Neural cell (in vitro differentiated cells): ENCODE data around the gene SPATA31D4. TPM values are rescaled to one million over a fixed set of nuclear protein-coding genes. Genes with fewer than 3 reads are reported as not detected.

ENCODE experiments used
- H2AFZ ChIP-seq: fragments of 200-600, 300-800 bp; sonication (generic), shearing (Covaris generic); 2 replicates; pipeline ENCODE4 v1.6.0; 2014; ENCODE audit warnings: low read depth, mild to moderate bottlenecking, antibody characterized with exemption, low read length, moderate library complexity
- H3F3A ChIP-seq: fragments of 200-600 bp; shearing (Covaris generic); 2 replicates; pipeline ENCODE4 v1.6.1; 2016; ENCODE audit warnings: mild to moderate bottlenecking, moderate library complexity, mixed read lengths, antibody characterized with exemption, low read length; ENCODE audit not compliant: insufficient read depth, poor library complexity, severe bottlenecking
- H3K27ac ChIP-seq: fragments of 200-600, 300-800 bp; sonication (generic), shearing (Covaris generic); 2 replicates; pipeline ENCODE4 v1.5.1; 2014; ENCODE audit warnings: mild to moderate bottlenecking, low read length, moderate library complexity
- H3K27me3 ChIP-seq: fragments of 300-800, 200-600 bp; sonication (generic), shearing (Covaris generic); 2 replicates; pipeline ENCODE4 v1.6.0; 2014; ENCODE audit warnings: mild to moderate bottlenecking, low read depth, low read length, moderate library complexity; ENCODE audit not compliant: insufficient read depth
- H3K36me3 ChIP-seq: fragments of 300-800, 200-600 bp; sonication (generic), shearing (Covaris generic); 2 replicates; pipeline ENCODE4 v1.5.1; 2014; ENCODE audit warnings: mild to moderate bottlenecking, antibody characterized with exemption, low read length, moderate library complexity; ENCODE audit not compliant: insufficient read depth
- H3K4me2 ChIP-seq: fragments of 300-800, 200-600 bp; sonication (generic), shearing (Covaris generic); 2 replicates; pipeline ENCODE4 v1.6.0; 2014; ENCODE audit warnings: mild to moderate bottlenecking, low read length
- H3K4me3 ChIP-seq: fragments of 300-800, 200-600 bp; sonication (generic), shearing (Covaris generic); 2 replicates; pipeline ENCODE4 v1.5.1; 2014; ENCODE audit warnings: mild to moderate bottlenecking, low read length, moderate library complexity
- H3K79me2 ChIP-seq: fragments of 200-600 bp; shearing (Covaris generic); replicated peaks from 2 replicates; pipeline ENCODE4 v1.6.0; 2014; ENCODE audit warnings: mild to moderate bottlenecking, low read length, moderate library complexity; ENCODE audit not compliant: insufficient read depth
- H3K9ac ChIP-seq: fragments of 300-800, 200-600 bp; sonication (generic), shearing (Covaris generic); 2 replicates; pipeline ENCODE4 v1.6.1; 2016; ENCODE audit warnings: mild to moderate bottlenecking, low read length, mixed read lengths
- H3K9me2 ChIP-seq: fragments of 200-600 bp; shearing (Covaris generic); 2 replicates; pipeline ENCODE4 v1.6.1; 2016; ENCODE audit warnings: mild to moderate bottlenecking, low read length, mixed read lengths; ENCODE audit not compliant: insufficient read depth
- H3K9me3 ChIP-seq: fragments of 200-600, 300-800 bp; sonication (generic), shearing (Covaris generic); 2 replicates; pipeline ENCODE4 v1.6.1; 2016; ENCODE audit warnings: mild to moderate bottlenecking, mixed run types, low read length, moderate library complexity, mixed read lengths
- H4K20me1 ChIP-seq: fragments of 200-600 bp; shearing (Covaris generic); 2 replicates; pipeline ENCODE4 v1.6.1; 2016; ENCODE audit warnings: mild to moderate bottlenecking, mixed run types; ENCODE audit not compliant: insufficient read depth
- EP300 ChIP-seq: fragments of 450-650 bp; conservative IDR thresholded peaks from 2 replicates; pipeline ENCODE4 v1.6.1; 2014; ENCODE audit warnings: antibody characterized with exemption, mild to moderate bottlenecking, moderate library complexity; ENCODE audit not compliant: poor library complexity, severe bottlenecking
- EZH2 ChIP-seq: fragments of 200-600, 300-800 bp; shearing (Covaris generic), sonication (generic); IDR thresholded peaks from 2 replicates; pipeline ENCODE4 v1.6.1; 2014; ENCODE audit warnings: antibody characterized with exemption, low read length, borderline replicate concordance, mild to moderate bottlenecking; ENCODE audit not compliant: insufficient read depth, poor library complexity, severe bottlenecking
- MXI1 ChIP-seq: fragments of 450-650 bp; conservative IDR thresholded peaks from 2 replicates; pipeline ENCODE4 v1.6.1; 2014; ENCODE audit warnings: antibody characterized with exemption, mild to moderate bottlenecking; ENCODE audit not compliant: poor library complexity, severe bottlenecking
- POLR2AphosphoS5 ChIP-seq: IDR thresholded peaks from 2 replicates; pipeline ENCODE4 v1.6.1; 2012
- RAD21 ChIP-seq: fragments of 450-650 bp; conservative IDR thresholded peaks from 2 replicates; pipeline ENCODE4 v1.6.1; 2014; ENCODE audit warnings: antibody characterized with exemption, mild to moderate bottlenecking, moderate library complexity
- REST ChIP-seq: IDR thresholded peaks from 2 replicates; pipeline ENCODE4 v1.6.1; 2012; ENCODE audit warnings: borderline replicate concordance
- SMC3 ChIP-seq: fragments of 450-650 bp; conservative IDR thresholded peaks from 2 replicates; pipeline ENCODE4 v1.6.1; 2014; ENCODE audit warnings: antibody characterized with exemption, mild to moderate bottlenecking, moderate library complexity; ENCODE audit not compliant: poor library complexity
- TAF1 ChIP-seq: IDR thresholded peaks from 2 replicates; pipeline ENCODE4 v1.6.1; 2012; ENCODE audit warnings: low read depth
- polyA plus RNA-seq: library from polyadenylated mRNA; depleted of rRNA; stranded (reverse); fragments of >200 nt; gene quantifications from 2 replicates; pipeline ENCODE4 v1.2.3, GENCODE V29; 2014
- TF ChIP-seq, protein P1 (sequence below): fragments of 450-650 bp; IDR thresholded peaks from 2 replicates; pipeline ENCODE4 v1.5.1; 2014; ENCODE audit warnings: antibody characterized with exemption, mild to moderate bottlenecking, moderate library complexity; ENCODE audit not compliant: poor library complexity, severe bottlenecking

Gene SPATA31D4
- polyA plus RNA-seq, 1 donor from 2014 or later = not detected

GRCh38 chr9:81892440-81892839, 35.8 kb upstream of the SPATA31D4 start:
- no peak for TF ChIP-seq TAF1
- no peak for TF ChIP-seq REST
- TF ChIP-seq, protein P1, sequence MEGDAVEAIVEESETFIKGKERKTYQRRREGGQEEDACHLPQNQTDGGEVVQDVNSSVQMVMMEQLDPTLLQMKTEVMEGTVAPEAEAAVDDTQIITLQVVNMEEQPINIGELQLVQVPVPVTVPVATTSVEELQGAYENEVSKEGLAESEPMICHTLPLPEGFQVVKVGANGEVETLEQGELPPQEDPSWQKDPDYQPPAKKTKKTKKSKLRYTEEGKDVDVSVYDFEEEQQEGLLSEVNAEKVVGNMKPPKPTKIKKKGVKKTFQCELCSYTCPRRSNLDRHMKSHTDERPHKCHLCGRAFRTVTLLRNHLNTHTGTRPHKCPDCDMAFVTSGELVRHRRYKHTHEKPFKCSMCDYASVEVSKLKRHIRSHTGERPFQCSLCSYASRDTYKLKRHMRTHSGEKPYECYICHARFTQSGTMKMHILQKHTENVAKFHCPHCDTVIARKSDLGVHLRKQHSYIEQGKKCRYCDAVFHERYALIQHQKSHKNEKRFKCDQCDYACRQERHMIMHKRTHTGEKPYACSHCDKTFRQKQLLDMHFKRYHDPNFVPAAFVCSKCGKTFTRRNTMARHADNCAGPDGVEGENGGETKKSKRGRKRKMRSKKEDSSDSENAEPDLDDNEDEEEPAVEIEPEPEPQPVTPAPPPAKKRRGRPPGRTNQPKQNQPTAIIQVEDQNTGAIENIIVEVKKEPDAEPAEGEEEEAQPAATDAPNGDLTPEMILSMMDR = no peak
- no peak for TF ChIP-seq SMC3
- TF ChIP-seq EZH2 = no peak
- no peak for TF ChIP-seq EP300
- no peak for TF ChIP-seq MXI1
- no peak for TF ChIP-seq POLR2AphosphoS5
- TF ChIP-seq RAD21 = no peak

GRCh38 chr9:81893929-81894328, 34.3 kb upstream of the SPATA31D4 start:
- no peak overlapping the region for H3K4me3 ChIP-seq
- H3F3A ChIP-seq = no peaks in the 10 kb centered on the region
- no peaks in the 10 kb centered on the region for H3K27me3 ChIP-seq
- TF ChIP-seq, protein P1 = no peak
- TF ChIP-seq REST (no peak), RAD21 (no peak), EP300 (no peak), TAF1 (no peak), POLR2AphosphoS5 (peak; percentile 57), EZH2 (no peak)
- H3K27ac ChIP-seq = no peak overlapping the region
- no peaks in the 10 kb centered on the region for H3K79me2 ChIP-seq
- H3K9me3 ChIP-seq = no peaks in the 10 kb centered on the region
- no peaks in the 10 kb centered on the region for H4K20me1 ChIP-seq
- H3K4me2 ChIP-seq = no peak overlapping the region
- H3K36me3 ChIP-seq = no peaks in the 10 kb centered on the region
- no peak overlapping the region for H2AFZ ChIP-seq
- no peak overlapping the region for H3K9ac ChIP-seq
- H3K9me2 ChIP-seq = no peaks in the 10 kb centered on the region

More at GRCh38 chr9:81892440-81892839, 35.8 kb upstream of the SPATA31D4 start:
- H3K4me3 ChIP-seq = no peak overlapping the region
- no peaks in the 10 kb centered on the region for H3K9me2 ChIP-seq
- H4K20me1 ChIP-seq = no peaks in the 10 kb centered on the region
- H3K4me2 ChIP-seq = no peak overlapping the region
- H3F3A ChIP-seq = no peaks in the 10 kb centered on the region
- no peak overlapping the region for H3K9ac ChIP-seq
- H3K79me2 ChIP-seq = no peaks in the 10 kb centered on the region
- no peaks in the 10 kb centered on the region for H3K36me3 ChIP-seq
- no peak overlapping the region for H2AFZ ChIP-seq
- no peaks in the 10 kb centered on the region for H3K9me3 ChIP-seq
- H3K27ac ChIP-seq = no peak overlapping the region
- H3K27me3 ChIP-seq = no peaks in the 10 kb centered on the region
